Epithelial cell of esophagus (primary cell): Measurements from ENCODE around the gene TUBG1.
A peak's percentile ranks its signal among the peaks of the same experiment; 100 is the strongest.

ENCODE experiments used
- DNase-seq: peaks from one replicate; pipeline ENCODE4 v3.0.0; 2010; ENCODE audit warnings: low read depth
- H3K4me3 ChIP-seq: 2 replicates; pipeline ENCODE4 v1.5.1; 2011; ENCODE audit warnings: mild to moderate bottlenecking, low read length, control low read depth
- TF ChIP-seq, protein P1 (sequence below): IDR thresholded peaks from 2 replicates; pipeline ENCODE4 v1.5.1; 2011; ENCODE audit warnings: low read depth, mild to moderate bottlenecking, low read length, control low read depth, inconsistent platforms; ENCODE audit not compliant: insufficient read depth; ENCODE audit errors: missing control alignments

TUBG1 gene

DNA sequence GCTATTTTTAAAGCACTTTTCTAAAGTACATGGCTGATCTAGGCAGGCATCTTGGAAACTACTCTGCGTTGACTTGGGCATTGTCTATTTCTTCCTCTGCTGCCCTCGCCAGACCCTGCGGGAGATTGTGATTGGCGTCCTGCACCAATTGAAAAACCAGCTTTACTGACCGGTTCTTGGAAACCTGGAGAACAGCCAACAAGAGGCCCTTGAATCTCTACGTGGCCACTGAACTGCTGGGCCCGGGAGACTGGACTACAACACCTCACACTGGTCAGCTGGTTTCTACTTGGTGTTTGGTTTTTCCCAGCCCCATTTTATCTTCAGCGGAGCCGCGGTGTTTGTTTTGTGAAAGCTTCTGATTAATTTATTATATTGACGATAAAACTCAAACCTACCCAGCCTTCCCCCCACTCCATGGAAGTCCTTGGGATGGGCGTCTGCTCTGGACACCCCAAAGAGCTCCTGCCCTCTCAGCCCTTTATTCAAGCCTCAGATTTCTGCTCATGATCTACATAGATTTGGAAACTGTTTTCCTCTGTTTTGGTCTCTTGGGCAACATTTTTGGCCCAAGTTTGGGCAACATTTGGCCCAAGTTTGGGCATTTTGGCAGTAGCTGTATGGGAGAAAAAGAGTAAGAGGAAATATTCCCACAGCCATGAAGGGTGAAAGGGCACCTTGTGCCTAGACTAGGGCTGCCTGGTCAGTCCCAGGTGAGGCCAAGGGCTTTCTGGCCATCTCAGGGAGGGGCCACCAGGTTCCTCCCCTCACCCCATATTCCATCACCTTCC lies 37.9 kb upstream of the TUBG1 start:
- no peak overlapping the region for H3K4me3 ChIP-seq
- TF ChIP-seq, protein P1, sequence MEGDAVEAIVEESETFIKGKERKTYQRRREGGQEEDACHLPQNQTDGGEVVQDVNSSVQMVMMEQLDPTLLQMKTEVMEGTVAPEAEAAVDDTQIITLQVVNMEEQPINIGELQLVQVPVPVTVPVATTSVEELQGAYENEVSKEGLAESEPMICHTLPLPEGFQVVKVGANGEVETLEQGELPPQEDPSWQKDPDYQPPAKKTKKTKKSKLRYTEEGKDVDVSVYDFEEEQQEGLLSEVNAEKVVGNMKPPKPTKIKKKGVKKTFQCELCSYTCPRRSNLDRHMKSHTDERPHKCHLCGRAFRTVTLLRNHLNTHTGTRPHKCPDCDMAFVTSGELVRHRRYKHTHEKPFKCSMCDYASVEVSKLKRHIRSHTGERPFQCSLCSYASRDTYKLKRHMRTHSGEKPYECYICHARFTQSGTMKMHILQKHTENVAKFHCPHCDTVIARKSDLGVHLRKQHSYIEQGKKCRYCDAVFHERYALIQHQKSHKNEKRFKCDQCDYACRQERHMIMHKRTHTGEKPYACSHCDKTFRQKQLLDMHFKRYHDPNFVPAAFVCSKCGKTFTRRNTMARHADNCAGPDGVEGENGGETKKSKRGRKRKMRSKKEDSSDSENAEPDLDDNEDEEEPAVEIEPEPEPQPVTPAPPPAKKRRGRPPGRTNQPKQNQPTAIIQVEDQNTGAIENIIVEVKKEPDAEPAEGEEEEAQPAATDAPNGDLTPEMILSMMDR = no peak
- DNase-seq = no peak

DNA sequence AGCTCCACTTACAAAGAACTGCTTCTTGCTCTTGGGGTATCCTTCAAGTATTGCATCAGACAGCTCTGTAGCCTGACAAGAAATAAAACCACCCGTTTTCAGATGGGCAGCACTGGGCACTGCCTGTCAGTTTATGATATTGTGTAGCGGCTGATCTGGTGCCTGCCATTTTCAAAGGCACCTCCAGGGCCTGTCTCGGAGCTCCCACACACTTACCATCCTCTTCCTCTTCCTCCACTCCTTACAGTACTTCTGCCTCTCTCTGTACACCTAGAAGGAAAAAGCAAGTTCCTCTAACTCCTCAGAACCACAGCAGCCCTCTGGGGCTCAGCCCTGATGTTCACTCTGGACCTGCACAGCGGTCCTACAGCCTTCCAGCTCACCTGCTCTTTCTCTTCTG lies 36.4 kb upstream of the TUBG1 start:
- DNase-seq = no peak
- TF ChIP-seq, protein P1 = no peak
- no peak overlapping the region for H3K4me3 ChIP-seq

DNA sequence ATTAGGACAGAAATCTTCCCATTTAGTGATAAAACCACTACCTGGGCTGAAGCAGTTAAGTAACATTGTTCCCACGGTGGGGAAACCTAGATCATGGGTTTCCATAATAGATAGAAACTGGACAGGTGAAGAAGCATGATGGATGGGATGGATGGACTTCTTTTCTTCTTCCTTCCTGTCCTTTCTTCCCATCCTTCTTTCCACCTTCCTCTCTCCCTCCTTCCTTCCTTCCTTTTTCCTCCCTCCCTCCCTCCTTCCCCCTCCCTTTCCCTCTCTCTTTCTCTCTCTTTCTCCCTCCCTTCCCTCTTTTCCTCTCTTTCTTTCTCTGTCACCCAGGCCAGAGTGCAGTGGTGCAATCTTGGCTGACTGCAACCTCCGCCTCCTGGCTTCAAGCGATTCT lies 35.0 kb upstream of the TUBG1 start:
- TF ChIP-seq, protein P1 = no peak
- no peak for DNase-seq
- H3K4me3 ChIP-seq = no peak overlapping the region

DNA sequence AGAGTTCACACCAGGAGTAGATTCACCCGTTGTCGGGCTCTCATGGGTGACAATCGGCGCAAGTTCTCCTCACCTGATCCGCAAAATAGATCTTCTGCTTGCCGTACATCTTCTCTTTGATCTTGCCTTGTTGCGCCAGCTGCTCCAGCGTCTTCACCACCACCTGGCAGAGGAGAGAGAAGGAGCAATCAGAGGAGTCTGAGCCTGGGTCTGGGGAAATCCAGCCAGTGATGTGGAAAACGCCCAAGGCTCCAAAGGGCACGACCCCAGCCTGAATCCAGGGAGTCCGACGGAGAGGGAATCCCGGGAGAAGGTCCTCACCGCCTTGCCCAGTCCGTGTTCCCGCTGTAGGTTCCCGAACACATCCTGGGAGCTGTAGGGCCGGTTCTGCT lies 32.3 kb upstream of the TUBG1 start:
- peak overlapping the region; percentile 86 for H3K4me3 ChIP-seq
- TF ChIP-seq, protein P1 = no peak
- no peak for DNase-seq

DNA sequence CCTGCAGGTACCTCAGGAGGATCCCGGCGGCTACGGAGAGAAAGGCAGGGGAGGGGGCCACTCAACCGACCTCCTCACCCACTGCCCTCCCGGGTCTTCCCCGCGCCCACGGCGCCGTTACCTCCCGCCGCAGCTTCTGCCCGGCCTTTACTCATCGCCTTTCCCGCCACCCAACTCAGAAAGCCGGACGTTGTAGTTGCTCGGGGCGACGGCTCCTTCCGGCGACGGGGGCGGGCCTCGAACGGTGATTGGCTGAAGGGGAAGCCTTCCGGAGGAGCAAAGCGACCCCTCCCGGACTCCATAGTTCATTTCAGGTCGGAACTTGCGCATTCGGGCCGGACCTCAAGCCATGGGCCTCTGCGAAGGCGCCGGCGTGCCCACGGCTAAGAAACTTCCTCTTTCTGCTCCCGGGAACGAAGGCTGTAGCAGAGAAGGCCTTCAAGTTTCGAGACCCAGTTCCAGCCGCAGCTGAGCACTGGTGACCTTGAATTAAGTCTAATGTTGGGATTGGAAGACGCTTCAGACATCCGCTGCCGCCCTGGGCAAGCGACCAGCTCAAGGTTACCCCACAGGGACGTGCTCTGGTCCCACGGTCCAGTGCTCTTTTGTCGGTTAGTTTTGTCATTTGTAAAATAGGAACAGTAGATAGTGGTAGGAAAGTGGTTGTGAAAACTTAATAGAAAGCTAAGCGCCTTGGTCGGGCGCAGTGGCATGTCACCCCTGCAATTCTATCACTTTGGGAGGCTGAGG lies 31.8 kb upstream of the TUBG1 start, which contains the start of gene PSMC3IP:
TSS of gene PSMC3IP (minus strand) at position 198 of the 750 bp plus-strand sequence. CDS start at position 155, 43 bp downstream.
- H3K4me3 ChIP-seq = peak within 1 kb of the TSS; percentile 86
- DNase-seq = peak; percentile 96
- TF ChIP-seq, protein P1 = peak; percentile 53

DNA sequence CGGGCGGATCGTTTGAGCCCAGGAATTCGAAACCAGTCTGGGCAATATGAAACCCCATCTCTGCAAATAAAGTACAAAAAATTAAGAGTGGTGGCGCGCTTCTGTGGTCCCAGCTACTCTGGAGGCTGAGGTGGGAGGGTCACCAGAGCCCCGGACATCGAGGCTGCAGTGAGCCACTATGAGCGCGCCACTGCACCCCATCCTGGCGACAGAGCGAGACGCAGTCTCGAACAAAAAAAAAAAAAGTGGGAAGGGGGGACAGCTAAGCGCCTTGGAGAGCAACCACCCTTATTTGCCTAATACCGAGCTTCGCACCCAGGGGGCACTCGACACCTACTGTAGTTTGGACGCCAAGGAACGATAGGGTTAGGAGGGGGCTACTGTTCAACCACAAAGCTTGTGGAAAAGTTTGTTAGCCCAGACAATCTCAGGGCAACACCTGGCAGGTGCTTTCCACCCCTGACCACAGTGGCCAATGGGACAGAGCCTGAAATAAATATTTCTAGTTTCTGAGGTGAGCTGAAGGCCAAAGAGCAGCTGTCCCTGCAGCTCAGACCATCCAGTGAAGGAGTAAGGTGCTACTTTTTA lies 31.1 kb upstream of the TUBG1 start:
- peak overlapping the region; percentile 86 for H3K4me3 ChIP-seq
- DNase-seq = peak; percentile 75
- TF ChIP-seq, protein P1 = peak; percentile 76
